NK-92 treated with Interleukin-12 subunit alpha and Interleukin-12 subunit beta, amount 100 ng/mL, for 24 hours (cell line): ENCODE results near the gene UQCRC1.

Experiments
- DNase-seq: peaks from one replicate; lab custom pipeline; 2025; lab: John Stamatoyannopoulos, UW

The UQCRC1 gene

DNA sequence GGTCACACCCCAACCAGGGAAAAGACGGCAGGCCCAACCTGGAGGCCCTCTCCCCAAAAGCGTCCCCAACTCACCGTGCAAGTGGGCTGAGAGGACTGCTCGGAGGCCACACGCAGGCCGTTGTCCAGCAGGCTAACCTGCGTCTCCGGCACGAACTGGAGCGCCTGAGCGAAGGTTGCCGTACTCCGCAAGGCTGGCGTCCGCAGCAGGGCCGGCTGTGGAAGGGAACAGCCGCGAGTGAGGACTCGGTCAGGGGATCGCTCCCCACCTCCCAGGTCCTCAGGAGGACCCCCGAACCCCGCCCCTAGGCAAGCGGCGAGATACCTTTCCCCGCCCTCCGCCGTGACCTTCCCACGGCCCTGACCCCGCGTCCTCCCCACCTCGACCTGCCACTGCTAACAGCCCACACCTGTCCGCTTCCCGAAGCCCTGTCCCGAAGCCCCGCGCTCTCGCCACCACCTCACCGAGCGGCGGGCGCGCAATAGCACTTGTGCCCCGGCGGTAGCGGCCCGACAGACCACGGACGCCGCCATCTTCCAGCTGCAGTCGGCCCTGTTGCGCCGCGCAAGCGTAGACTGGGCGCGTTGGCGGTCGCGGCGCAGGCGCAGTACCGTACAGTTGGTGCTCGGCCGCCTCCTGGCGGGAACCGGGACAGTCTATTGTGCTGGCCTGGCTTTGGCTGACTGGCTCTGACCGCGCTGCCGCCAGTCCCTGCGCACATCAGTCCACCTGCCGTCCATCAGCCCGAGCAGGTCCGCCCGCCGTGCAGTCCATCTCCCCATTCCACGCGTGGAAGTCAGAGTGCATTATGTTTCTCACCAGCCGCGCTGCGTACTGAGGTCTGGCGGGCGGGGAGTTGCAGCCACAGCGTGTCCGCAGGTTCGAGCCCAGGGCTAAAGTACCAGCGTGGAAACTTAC, at the start of gene UQCRC1:
UQCRC1 (minus strand) TSS at position 559 of the 918 bp plus-strand sequence; CDS start at position 533, 26 bp downstream.
- peak; percentile 78 for DNase-seq

- DNase-seq: no peak
Measured at GRCh38 chr3:48656841-48657281, 47.4 kb upstream of the UQCRC1 start.

- DNase-seq: no peak
Measured at GRCh38 chr3:48656061-48656840, 46.8 kb upstream of the UQCRC1 start.

DNA sequence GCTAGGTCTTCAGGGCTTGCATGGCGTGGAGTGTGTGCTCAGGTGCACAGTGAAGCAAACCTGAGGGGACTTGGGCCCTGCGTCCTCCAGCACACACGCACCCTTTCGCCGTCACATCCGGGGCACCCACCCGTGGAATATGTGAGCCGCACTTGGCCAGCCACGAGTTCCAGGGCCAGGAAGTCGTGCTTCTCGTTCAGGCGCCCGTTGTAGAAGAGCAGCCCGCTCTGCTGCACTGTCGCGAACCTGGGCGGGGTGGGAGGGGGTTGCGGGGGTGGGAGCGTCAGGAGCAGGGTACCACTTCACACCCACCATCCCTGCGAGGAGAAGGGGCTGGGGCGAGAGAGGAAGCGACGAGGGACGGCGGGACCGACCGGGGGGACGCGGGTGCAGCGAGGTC, 46.2 kb upstream of the UQCRC1 start:
- no peak for DNase-seq

- no peak for DNase-seq
Measured at GRCh38 chr3:48655063-48655462, 45.6 kb upstream of the UQCRC1 start.

DNA sequence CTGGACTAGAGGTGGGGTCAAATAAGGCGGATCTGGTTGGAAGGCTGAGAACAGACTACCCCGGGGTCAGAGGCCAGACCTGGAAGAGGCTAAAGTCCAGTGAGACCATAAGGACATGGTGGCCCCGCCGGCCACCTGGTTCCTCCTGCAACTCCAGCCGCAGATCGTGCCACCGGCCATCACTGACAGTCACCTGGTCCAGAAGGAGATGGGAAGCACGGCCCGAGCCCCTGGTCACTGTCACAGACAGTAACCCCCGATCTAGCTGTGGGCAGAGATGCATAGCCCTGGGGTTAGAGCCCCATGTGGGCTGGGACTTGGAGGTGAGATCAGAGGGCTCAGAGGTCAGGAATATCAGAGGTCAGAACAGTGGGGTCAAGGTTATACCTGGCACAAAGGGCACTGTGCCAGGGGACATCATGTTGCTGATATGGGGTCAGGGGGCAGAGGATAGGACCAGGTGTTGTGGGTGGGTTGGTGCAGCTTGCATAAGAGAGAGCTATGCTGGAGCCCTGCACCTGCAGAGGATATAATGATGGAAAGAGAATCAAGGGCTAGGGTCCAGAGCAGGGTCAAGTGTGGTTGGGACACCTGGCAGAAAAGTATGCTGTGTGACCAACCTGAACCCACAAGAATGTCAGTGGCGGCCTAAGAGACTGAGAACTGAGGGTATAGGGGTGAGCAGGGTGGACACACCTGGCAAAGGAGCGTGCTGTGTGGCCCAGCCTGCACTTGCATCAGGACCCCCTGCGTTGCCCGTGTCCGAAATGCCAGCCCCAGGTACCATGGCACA, 43.7 kb upstream of the UQCRC1 start:
- DNase-seq: no peak

DNA sequence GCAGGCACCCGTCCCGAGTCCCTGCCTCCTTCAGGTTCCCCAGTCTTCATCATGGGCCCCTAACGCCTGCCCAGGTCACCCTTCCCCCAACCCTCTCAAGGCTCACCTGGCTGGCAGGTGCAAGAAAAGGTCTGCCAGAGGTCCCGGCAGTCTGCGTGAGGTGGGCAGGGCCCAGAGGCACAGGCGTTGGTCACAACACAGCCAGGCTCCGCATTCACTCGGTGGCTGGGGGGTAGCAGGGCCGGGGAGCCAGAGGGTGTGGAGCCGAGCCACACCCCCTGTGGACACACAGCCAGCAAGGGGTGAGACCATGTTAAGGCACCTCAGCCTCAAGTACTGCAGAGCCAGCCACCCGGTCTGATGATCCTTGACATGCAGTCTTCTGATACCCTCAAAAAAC, 42.3 kb upstream of the UQCRC1 start:
- DNase-seq: no peak

DNA sequence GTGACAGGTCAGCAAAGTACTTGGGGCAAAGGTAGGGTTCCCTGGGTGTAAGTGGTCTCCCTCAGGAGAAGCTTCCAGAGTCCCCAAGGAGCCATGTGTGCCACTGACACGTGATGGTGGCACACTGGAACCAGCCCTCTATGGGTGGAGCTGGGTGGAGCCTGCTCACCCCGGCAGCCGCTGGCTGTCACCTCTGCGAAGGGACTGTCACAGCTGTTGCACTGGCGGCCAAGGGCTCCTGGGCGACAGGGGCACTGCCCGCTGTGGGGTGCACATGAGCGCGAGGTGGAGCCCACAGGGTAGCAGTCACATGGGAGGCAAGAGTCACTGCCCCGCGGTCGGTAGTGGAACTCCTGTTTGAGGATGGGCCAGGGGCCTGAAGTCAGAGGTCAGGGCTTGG, 41.3 kb upstream of the UQCRC1 start:
- no peak for DNase-seq

GRCh38 chr3:48648188-48648850, 38.9 kb upstream of the UQCRC1 start:
- DNase-seq: no peak

- no peak for DNase-seq
Measured at GRCh38 chr3:48647714-48648113, 38.3 kb upstream of the UQCRC1 start.

DNA sequence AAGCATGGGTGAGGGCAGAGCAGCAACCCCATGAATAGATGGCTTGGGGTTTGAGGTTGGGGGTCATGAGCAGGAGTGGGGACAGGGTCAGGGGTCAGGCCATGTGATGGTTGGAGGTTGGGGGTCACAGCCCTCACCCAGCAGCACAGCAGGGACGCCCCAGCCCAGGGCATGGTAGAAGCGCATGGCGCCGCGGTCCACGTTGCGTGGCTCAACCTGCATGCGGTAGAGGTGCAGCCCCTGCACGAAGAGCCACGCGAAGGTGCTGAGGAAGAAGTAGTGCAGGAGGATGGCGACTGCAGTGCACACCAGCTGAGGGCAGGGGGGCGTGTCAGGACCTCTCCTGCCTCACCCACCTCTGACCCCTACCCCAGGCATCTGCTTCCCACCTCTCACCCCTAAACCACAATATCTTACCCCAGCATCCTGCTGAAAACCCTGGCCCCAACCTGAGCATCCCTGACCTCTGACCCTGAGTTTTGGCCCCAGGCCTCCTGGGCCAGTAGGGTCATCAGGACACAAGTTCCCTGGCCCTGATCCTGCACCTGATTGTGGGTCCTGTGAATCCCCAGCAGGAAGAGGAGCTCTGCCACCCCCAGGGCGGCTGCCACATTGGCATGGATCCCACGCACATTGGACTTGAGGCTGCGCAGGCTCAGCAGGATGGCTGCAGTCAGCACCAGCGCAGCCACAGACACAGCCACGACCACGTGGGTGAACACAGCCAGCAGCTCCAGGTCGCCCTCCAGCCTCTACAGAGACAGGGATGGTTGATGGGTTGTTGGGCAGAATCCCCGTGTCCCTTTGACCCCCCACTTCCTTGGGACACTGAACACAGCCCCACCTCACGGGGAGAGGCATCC, 35.7 kb upstream of the UQCRC1 start:
- DNase-seq: no peak

DNA sequence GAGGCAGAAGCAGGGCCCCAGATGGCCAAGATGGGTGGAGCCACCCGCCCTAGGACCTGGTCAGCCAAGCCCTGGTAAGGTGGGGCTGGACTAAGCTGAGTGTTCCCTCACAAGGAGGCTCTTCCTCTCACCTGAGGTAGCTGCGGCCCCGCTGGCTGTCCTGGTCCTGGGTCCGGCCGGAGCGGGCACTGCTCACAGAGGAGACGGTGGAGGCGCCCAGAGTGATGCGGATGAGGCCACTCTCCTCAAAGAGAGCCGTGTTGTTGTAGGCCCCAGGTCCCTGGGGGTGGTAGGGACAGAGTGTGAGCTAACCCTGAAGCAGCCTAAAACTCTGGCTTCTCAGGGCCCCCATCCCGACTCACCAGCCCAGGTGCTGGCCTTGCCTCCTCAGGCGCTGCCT, 33.2 kb upstream of the UQCRC1 start:
- DNase-seq: no peak

GRCh38 chr3:48641396-48641795, 31.9 kb upstream of the UQCRC1 start:
- DNase-seq: no peak

GRCh38 chr3:48639944-48640606, 30.6 kb upstream of the UQCRC1 start:
- DNase-seq: no peak

- DNase-seq: no peak
Measured at GRCh38 chr3:48637305-48637704, 27.9 kb upstream of the UQCRC1 start.

- no peak for DNase-seq
Measured at GRCh38 chr3:48636149-48636655, 26.8 kb upstream of the UQCRC1 start.

GRCh38 chr3:48635222-48636021, 26.0 kb upstream of the UQCRC1 start, which contains the start of gene SLC26A6:
TSS of gene SLC26A6 (minus strand) at chr3:48635461. CDS start at chr3:48635393, 68 bp downstream.
- peak; percentile 84 for DNase-seq

GRCh38 chr3:48634661-48635221, 25.3 kb upstream of the UQCRC1 start:
- DNase-seq: peak; percentile 16

GRCh38 chr3:48633743-48634142, 24.3 kb upstream of the UQCRC1 start:
- DNase-seq: no peak
